Cardiac fibroblast (primary cell): ENCODE measurements around the gene SYPL2.

Source experiments
- DNase-seq, 2 donors: peaks; one replicate each; pipeline versions ENCODE4 v3.0.0 to v3.0.0-alpha.2; 2010; ENCODE audit warnings: low read depth in 2 of 2
- H3K4me3 ChIP-seq, 2 donors: replicated peaks in 1 of 2; 1 replicate in 1 of 2; 2 replicates in 1 of 2; pipeline ENCODE4 v1.5.1; 2011; ENCODE audit warnings: low read depth in 2 of 2, low read length in 2 of 2, mild to moderate bottlenecking in 2 of 2, moderate library complexity in 1 of 2
- CTCF ChIP-seq: IDR thresholded peaks from one replicate; pipeline ENCODE4 v1.5.1; 2011; ENCODE audit warnings: low read depth, mild to moderate bottlenecking, low read length, inconsistent platforms

SYPL2 gene

GRCh38 chr1:109509176-109510134, 43.1 kb downstream of the SYPL2 start, which contains the start of gene AMIGO1:
AMIGO1 (minus strand) TSS chr1:109509727; CDS start chr1:109508912, 815 bp downstream.
- no peak for TF ChIP-seq CTCF
- peak; percentile 19 to 46 for DNase-seq
- peak within 1 kb of the TSS; percentile 65 to 68 for H3K4me3 ChIP-seq

- TF ChIP-seq CTCF = no peak
- DNase-seq = no peak
- H3K4me3 ChIP-seq = no peak overlapping the region
These were observed 46.9 kb downstream of the SYPL2 start for GRCh38 chr1:109513110-109513710.

GRCh38 chr1:109514846-109515245, 48.5 kb downstream of the SYPL2 start:
- no peak for TF ChIP-seq CTCF
- no peak for DNase-seq
- no peak overlapping the region for H3K4me3 ChIP-seq

GRCh38 chr1:109516872-109517271, 50.5 kb downstream of the SYPL2 start:
- no peak for TF ChIP-seq CTCF
- H3K4me3 ChIP-seq = no peak overlapping the region
- DNase-seq = no peak

GRCh38 chr1:109517337-109517736, 51.0 kb downstream of the SYPL2 start:
- TF ChIP-seq CTCF = no peak
- no peak for DNase-seq

GRCh38 chr1:109521002-109521951, 54.9 kb downstream of the SYPL2 start:
- no peak overlapping the region for H3K4me3 ChIP-seq
- no peak for TF ChIP-seq CTCF
- DNase-seq = no peak

More at GRCh38 chr1:109517337-109517736, 51.0 kb downstream of the SYPL2 start:
- H3K4me3 ChIP-seq = no peak overlapping the region
